KMS-11 (cell line): Measurements from ENCODE around the gene CYB5R2.

ENCODE experiments used
- H2AFZ ChIP-seq: fragments of 200-600 bp; sonication (generic); 2 replicates; pipeline ENCODE4 v1.6.1; 2016; ENCODE audit warnings: antibody characterized with exemption, mixed run types, low read depth
- H3K27ac ChIP-seq: fragments of 200-600 bp; sonication (generic); 2 replicates; pipeline ENCODE4 v1.6.1; 2016; ENCODE audit warnings: mild to moderate bottlenecking, mixed run types
- H3K27me3 ChIP-seq: fragments of 200-600 bp; sonication (generic); 2 replicates; pipeline ENCODE4 v1.6.1; 2017; ENCODE audit warnings: mild to moderate bottlenecking, low read depth, mixed run types, moderate library complexity; ENCODE audit not compliant: insufficient read depth
- H3K36me3 ChIP-seq: fragments of 200-600 bp; sonication (generic); 2 replicates; pipeline ENCODE4 v1.6.1; 2017; ENCODE audit warnings: mild to moderate bottlenecking, mixed run types; ENCODE audit not compliant: insufficient read depth
- H3K4me1 ChIP-seq: fragments of 200-600 bp; sonication (generic); 2 replicates; pipeline ENCODE4 v1.6.1; 2016; ENCODE audit warnings: mild to moderate bottlenecking, low read depth, mixed run types; ENCODE audit not compliant: poor library complexity, severe bottlenecking
- H3K4me2 ChIP-seq: fragments of 200-600 bp; sonication (generic); 2 replicates; pipeline ENCODE4 v1.7.0; 2016; ENCODE audit warnings: mild to moderate bottlenecking, mixed run types
- H3K4me3 ChIP-seq: fragments of 200-600 bp; sonication (generic); IDR thresholded peaks from 2 replicates; pipeline ENCODE4 v1.6.1; 2017; ENCODE audit warnings: low read depth, low read length, mixed read lengths; ENCODE audit not compliant: insufficient read depth
- H3K79me2 ChIP-seq: fragments of 200-600 bp; sonication (generic); 2 replicates; pipeline ENCODE4 v1.6.1; 2016; ENCODE audit warnings: low read depth, mixed run types; ENCODE audit not compliant: insufficient read depth
- H3K9ac ChIP-seq: fragments of 200-600 bp; sonication (generic); 2 replicates; pipeline ENCODE4 v1.6.1; 2016; ENCODE audit warnings: mild to moderate bottlenecking, mixed run types
- H4K20me1 ChIP-seq: fragments of 200-600 bp; sonication (generic); 2 replicates; pipeline ENCODE4 v1.6.1; 2016; ENCODE audit warnings: mild to moderate bottlenecking, mixed run types; ENCODE audit not compliant: insufficient read depth
- TF ChIP-seq, protein P1 (sequence below): fragments of 200-600 bp; sonication (generic); conservative IDR thresholded peaks from 2 replicates; pipeline ENCODE4 v1.6.1; 2017; ENCODE audit warnings: low read depth, mild to moderate bottlenecking, antibody characterized with exemption, low read length, moderate library complexity, mixed read lengths

CYB5R2 gene

DNA sequence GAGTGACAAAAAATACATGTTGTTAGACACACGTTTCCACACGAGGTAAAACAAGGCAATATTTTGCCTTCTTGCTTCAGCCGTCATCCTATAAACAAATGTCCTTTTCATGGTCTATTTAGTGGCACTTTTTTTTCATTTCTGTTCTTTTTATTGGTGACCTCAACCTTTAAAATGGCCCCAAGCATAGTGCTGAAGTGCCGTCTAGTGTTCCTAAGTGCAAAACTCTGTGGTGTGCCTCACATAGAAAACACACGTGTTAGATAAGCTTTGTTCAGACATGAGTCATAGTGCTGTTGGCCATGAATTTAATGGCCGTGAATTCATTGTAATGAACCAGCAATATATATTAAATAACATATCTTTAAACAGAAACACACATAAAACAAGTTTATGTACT lies 17.3 kb upstream of the CYB5R2 start:
- Histone ChIP-seq H4K20me1 (no peaks in the 10 kb centered on the region), H3K4me3 (no peak overlapping the region), H3K79me2 (no peaks in the 10 kb centered on the region), H3K27me3 (no peaks in the 10 kb centered on the region), H2AFZ (no peak overlapping the region), H3K36me3 (no peaks in the 10 kb centered on the region), H3K4me1 (peaks cover 9% of the 10 kb centered on the region), H3K4me2 (no peak overlapping the region), H3K9ac (no peak overlapping the region), H3K27ac (no peak overlapping the region)
- TF ChIP-seq, protein P1, sequence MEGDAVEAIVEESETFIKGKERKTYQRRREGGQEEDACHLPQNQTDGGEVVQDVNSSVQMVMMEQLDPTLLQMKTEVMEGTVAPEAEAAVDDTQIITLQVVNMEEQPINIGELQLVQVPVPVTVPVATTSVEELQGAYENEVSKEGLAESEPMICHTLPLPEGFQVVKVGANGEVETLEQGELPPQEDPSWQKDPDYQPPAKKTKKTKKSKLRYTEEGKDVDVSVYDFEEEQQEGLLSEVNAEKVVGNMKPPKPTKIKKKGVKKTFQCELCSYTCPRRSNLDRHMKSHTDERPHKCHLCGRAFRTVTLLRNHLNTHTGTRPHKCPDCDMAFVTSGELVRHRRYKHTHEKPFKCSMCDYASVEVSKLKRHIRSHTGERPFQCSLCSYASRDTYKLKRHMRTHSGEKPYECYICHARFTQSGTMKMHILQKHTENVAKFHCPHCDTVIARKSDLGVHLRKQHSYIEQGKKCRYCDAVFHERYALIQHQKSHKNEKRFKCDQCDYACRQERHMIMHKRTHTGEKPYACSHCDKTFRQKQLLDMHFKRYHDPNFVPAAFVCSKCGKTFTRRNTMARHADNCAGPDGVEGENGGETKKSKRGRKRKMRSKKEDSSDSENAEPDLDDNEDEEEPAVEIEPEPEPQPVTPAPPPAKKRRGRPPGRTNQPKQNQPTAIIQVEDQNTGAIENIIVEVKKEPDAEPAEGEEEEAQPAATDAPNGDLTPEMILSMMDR = no peak

DNA sequence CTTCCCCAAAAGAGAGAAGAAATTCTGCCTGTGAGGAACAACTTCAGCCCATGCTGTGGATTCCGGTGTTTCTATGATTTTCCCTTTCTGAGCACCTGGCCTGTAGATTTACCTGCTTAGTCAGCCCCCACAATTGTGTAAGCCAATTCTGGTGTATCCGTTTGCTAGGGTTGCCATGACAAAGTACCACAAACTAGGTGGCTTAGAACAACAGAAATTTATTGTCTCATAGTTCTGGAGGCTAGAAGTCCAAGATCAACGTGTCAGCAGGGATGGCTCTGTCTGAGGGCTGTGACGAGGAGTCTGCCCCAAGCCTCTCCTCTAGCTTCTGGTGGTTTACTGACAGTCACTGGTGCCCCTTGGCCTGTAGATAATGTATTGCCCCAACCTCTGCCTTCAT lies 15.9 kb upstream of the CYB5R2 start:
- peaks cover 2% of the 10 kb centered on the region for H3K4me1 ChIP-seq
- no peak overlapping the region for H3K27ac ChIP-seq
- no peak overlapping the region for H2AFZ ChIP-seq
- H3K79me2 ChIP-seq = no peaks in the 10 kb centered on the region
- H3K4me3 ChIP-seq = no peak overlapping the region
- H3K36me3 ChIP-seq = no peaks in the 10 kb centered on the region
- no peaks in the 10 kb centered on the region for H3K27me3 ChIP-seq
- TF ChIP-seq, protein P1 = no peak
- no peak overlapping the region for H3K9ac ChIP-seq
- no peaks in the 10 kb centered on the region for H4K20me1 ChIP-seq
- no peak overlapping the region for H3K4me2 ChIP-seq

DNA sequence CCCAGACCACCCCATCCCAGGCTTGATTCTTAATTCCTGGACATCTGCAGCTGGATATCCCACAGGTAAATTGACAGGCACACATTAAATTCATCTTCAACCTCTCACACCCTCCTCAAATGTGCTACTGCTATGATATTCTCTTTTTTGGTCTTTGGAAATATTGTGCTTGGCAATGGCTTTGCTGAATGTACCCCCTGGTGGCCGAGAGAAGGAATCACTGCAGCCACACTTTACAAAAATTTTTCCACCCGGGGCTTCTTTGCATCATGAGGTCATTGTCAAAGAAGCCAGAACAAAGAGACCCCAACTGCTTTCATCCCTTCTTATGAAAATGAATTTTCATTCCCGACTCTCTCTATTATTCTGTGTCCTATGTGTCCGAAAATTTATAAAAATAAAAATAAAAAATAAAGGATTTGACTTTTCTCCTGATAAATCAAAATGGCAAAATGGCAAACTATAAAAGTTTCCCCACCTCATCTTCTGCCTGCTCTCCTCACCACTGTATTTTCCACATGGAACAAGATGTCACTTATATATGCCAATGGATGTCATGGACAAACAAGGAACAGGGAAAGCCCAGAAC lies 15.0 kb upstream of the CYB5R2 start:
- Histone ChIP-seq H3K4me2 (no peak overlapping the region), H3K4me3 (no peak overlapping the region), H2AFZ (no peak overlapping the region), H3K36me3 (no peaks in the 10 kb centered on the region), H4K20me1 (no peaks in the 10 kb centered on the region), H3K27me3 (no peaks in the 10 kb centered on the region), H3K79me2 (no peaks in the 10 kb centered on the region), H3K4me1 (no peaks in the 10 kb centered on the region), H3K9ac (no peak overlapping the region), H3K27ac (no peak overlapping the region)
- TF ChIP-seq, protein P1 = peak; percentile 89

DNA sequence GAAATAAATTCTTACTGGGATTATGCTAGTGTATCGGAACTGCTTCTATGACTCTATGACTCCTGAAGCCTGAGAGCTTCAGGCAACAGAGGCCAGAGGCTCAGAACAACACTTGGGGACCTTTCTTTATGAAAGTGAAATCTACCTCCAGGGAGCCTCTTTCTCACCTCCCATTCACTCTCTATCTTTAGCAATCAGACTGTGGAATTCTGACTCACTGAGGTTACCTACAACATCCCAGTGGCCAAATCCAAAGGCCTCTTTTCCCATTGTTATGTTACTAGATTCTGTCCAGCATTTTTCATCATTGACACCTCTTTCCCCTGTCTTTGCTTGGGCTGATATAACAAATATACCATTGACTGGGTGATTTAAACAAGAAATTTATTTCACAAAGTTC lies 14.1 kb upstream of the CYB5R2 start:
- no peaks in the 10 kb centered on the region for H3K79me2 ChIP-seq
- TF ChIP-seq, protein P1 = no peak
- no peaks in the 10 kb centered on the region for H3K27me3 ChIP-seq
- H3K4me3 ChIP-seq = no peak overlapping the region
- no peak overlapping the region for H3K4me2 ChIP-seq
- no peaks in the 10 kb centered on the region for H3K36me3 ChIP-seq
- H3K4me1 ChIP-seq = no peaks in the 10 kb centered on the region
- H3K9ac ChIP-seq = no peak overlapping the region
- H2AFZ ChIP-seq = no peak overlapping the region
- H4K20me1 ChIP-seq = no peaks in the 10 kb centered on the region
- H3K27ac ChIP-seq = no peak overlapping the region
